Sigmoid colon (tissue), 7 donors: ENCODE data around the gene ANKS1A. TPM values are rescaled to one million over a fixed set of nuclear protein-coding genes. Genes with fewer than 3 reads are reported as not detected.

ENCODE experiments used
- DNase-seq: peaks from one replicate; pipeline ENCODE4 v3.0.0-alpha.2; 2019
- H3K27ac ChIP-seq, 4 donors: fragments of 200-600 bp; sonication (generic); one replicate each; pipeline ENCODE4 v1.5.1; 2016 to 2019; ENCODE audit warnings: mild to moderate bottlenecking in 1 of 4
- H3K27me3 ChIP-seq, 3 donors: fragments of 200-600 bp; sonication (generic); one replicate each; pipeline ENCODE4 v1.5.1; 2019; ENCODE audit warnings: mild to moderate bottlenecking in 1 of 3
- H3K36me3 ChIP-seq, 4 donors: fragments of 200-600 bp; sonication (generic); one replicate each; pipeline ENCODE4 v1.5.1; 2016 to 2019
- H3K4me1 ChIP-seq, 4 donors: fragments of 200-600 bp; sonication (generic); one replicate each; pipeline ENCODE4 v1.5.1; 2017 to 2019
- H3K4me3 ChIP-seq, 4 donors: fragments of 200-600 bp; sonication (generic); one replicate each; pipeline ENCODE4 v1.5.1; 2017 to 2019; ENCODE audit warnings: mild to moderate bottlenecking in 2 of 4, moderate library complexity in 1 of 4
- H3K9me3 ChIP-seq, 4 donors: fragments of 200-600 bp in 3 of 4; sonication (generic) in 3 of 4; one replicate each; pipeline versions ENCODE4 v1.5.1 to v1.6.1; 2013 to 2019
- EP300 ChIP-seq, 4 donors: sonication (generic); formaldehyde crosslinking; IDR thresholded peaks; one replicate each; pipeline ENCODE4 v1.6.1; 2017; ENCODE audit warnings: antibody characterized with exemption in 4 of 4
- POLR2A ChIP-seq, 2 donors: fragments of 450-650 bp; IDR thresholded peaks; one replicate each; pipeline ENCODE4 v1.6.1; 2016; ENCODE audit warnings: antibody characterized with exemption in 2 of 2, mild to moderate bottlenecking in 2 of 2, moderate library complexity in 2 of 2
- POLR2AphosphoS5 ChIP-seq, 4 donors: sonication (generic); formaldehyde crosslinking; IDR thresholded peaks; one replicate each; pipeline ENCODE4 v1.6.1; 2017; ENCODE audit warnings: antibody characterized with exemption in 4 of 4
- whole genome bisulfite sequencing, 2 donors: extraction: QIAGEN DNeasy Blood & Tissue Kit; methylation state at CpG; one replicate each; pipeline ENCODE4 v1.1.7; 2013; 5-methylcytosine and 5-hydroxymethylcytosine counted together
- intact Hi-C: fragments of 100-400 bp; cut with DNase I; formaldehyde crosslinking; loops from one replicate; pipeline ENCODE4 v1.15.1; 2023
- polyA plus RNA-seq, 3 donors: library from polyadenylated mRNA; stranded (reverse); fragments of 200-250 nt; gene quantifications; one replicate each; pipeline ENCODE4 v1.2.3, GENCODE V29; 2013
- total RNA-seq, 4 donors: library from RNA; depleted of rRNA; stranded (reverse); fragments of >200 nt; gene quantifications; one replicate each; pipeline ENCODE4 v1.1.0, GENCODE V29; 2016
- TF ChIP-seq, protein P1 (sequence below), 4 experiments: fragments of 450-650 bp in 3 of 4; fragments of 200-600 bp in 1 of 4; IDR thresholded peaks; one replicate each; pipeline ENCODE4 v1.5.1; 2016 to 2019; ENCODE audit warnings: antibody characterized with exemption in 4 of 4, mild to moderate bottlenecking in 3 of 4, moderate library complexity in 2 of 4
- donor health status: healthy with polysubstance abuse.
- donor health status: Bipolar disorder and iron deficiency.
- donor health status: healthy.

ANKS1A gene
- total and polyA plus RNA-seq, 7 donors: 9.0 to 60.1 (median 37.8) TPM

DNA sequence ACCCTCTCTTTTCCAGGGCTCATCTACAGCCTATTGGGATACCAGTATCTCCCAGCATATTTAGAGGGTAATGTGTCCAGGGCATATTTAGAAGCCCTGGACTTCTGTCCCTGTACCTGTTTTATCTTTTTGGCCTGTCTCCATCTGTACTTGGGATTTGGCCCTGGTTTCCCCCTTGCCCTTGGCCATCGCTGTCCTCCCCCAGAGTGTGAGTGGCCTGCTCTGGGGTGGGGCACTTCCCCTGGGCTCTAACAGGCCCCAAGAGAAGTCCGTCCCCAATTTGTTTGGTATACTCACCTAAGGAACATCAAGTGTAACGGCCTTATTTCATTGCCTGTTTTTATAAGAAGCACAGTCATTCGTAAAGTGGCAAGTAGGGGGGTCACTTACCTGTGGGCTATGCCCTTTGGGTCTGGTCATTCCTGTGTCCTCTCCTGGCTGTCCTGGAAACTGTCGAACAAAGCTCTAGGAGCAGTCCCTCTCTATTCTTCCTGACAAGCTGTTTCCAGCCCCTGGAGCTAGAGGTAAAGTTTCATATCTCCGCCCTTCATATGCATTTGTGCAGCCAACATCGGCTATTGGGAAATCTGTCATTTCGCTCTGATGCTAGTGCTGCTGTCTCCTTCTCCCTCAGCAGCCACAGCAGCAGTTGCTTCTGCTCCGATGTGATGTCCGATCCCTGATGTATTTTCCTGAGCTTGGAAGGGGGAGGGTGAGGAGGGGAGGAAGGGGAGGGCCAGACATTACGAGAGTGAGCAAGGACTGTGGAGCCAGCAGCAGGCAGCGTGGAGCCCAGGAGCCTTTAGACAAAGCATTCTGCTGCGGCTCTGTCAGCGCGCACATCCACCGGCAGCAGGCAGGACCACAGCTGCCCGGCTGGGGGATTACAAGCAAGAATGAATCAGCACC lies 168.6 kb downstream of the ANKS1A start:
- no peaks in the 10 kb centered on the region for H3K27me3 ChIP-seq
- no peaks in the 10 kb centered on the region for H3K9me3 ChIP-seq
- DNase-seq: peak; percentile 84
- peaks cover 0 to 63% (median 49%) of the 10 kb centered on the region in 4 donors for H3K4me1 ChIP-seq
- intact Hi-C loops: no loop called here
- peak overlapping the region; percentile 57 to 92 (median 79) for H3K27ac ChIP-seq
- WGBS, 2 donors: 81 to 92% methylated on average over 17 of the region's 17 CpGs
- no peak overlapping the region for H3K4me3 ChIP-seq
- TF ChIP-seq POLR2A (IDR thresholded peaks at IDR 0.05) (no peak), POLR2AphosphoS5 (IDR thresholded peaks at IDR 0.05) (peak in 3 of 4 donors; percentile 9 to 24 (median 22))
- H3K36me3 ChIP-seq: peaks cover 0 to 80% (median 43%) of the 10 kb centered on the region in 4 donors

GRCh38 chr6:35058358-35058675 lies 169.3 kb downstream of the ANKS1A start:
- H3K36me3 ChIP-seq: peaks cover 0 to 86% (median 46%) of the 10 kb centered on the region in 4 donors
- DNase-seq: no peak
- no peak for TF ChIP-seq EP300 (IDR thresholded peaks at IDR 0.05)
- no peak for TF ChIP-seq POLR2AphosphoS5 (IDR thresholded peaks at IDR 0.05)
- TF ChIP-seq, protein P1, sequence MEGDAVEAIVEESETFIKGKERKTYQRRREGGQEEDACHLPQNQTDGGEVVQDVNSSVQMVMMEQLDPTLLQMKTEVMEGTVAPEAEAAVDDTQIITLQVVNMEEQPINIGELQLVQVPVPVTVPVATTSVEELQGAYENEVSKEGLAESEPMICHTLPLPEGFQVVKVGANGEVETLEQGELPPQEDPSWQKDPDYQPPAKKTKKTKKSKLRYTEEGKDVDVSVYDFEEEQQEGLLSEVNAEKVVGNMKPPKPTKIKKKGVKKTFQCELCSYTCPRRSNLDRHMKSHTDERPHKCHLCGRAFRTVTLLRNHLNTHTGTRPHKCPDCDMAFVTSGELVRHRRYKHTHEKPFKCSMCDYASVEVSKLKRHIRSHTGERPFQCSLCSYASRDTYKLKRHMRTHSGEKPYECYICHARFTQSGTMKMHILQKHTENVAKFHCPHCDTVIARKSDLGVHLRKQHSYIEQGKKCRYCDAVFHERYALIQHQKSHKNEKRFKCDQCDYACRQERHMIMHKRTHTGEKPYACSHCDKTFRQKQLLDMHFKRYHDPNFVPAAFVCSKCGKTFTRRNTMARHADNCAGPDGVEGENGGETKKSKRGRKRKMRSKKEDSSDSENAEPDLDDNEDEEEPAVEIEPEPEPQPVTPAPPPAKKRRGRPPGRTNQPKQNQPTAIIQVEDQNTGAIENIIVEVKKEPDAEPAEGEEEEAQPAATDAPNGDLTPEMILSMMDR (IDR thresholded peaks at IDR 0.05): no peak
- no peak for TF ChIP-seq POLR2A (IDR thresholded peaks at IDR 0.05)
- no peaks in the 10 kb centered on the region for H3K27me3 ChIP-seq
- H3K4me3 ChIP-seq: no peak overlapping the region
- no peaks in the 10 kb centered on the region for H3K9me3 ChIP-seq
- peak overlapping the region; percentile 57 to 92 (median 79) for H3K27ac ChIP-seq
- peaks cover 0 to 59% (median 44%) of the 10 kb centered on the region in 4 donors for H3K4me1 ChIP-seq
- intact Hi-C loops: no loop called here
- 90 to 94% methylated on average over 10 of the region's 10 CpGs for WGBS, 2 donors

DNA sequence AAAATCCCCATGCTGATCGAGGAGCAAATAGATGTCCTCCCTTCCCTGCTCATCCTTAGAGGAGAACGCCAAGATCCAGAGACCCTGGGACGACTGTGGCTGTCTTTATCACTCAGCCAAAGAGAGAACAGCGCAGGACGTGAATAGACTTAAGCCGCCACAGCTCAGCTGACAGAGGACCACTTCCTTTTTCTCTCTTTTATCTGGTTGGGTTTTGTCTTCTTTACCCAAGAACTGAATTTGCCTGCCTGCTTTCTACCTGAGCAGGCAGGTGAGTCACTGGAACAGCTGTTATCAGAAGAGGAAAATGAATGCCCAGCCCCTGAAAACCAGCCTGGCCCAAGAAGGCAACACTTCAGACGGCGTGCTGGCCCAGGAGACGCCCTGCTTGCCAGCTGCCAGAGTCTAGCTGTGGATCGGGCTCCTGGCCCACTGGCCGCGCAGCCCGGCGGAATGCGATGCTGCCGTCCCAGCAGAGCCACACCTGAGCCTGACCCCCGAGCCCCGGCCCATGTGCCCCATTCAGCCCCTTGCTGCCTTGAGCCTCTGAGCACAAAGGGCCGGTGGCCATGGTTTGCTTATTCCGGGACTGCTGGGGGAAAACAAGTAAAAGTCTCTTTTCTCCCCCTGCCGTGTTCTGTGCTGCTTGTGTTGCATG lies 169.9 kb downstream of the ANKS1A start:
- H3K36me3 ChIP-seq: peaks cover 0 to 91% (median 50%) of the 10 kb centered on the region in 4 donors
- no peak overlapping the region for H3K4me3 ChIP-seq
- peak overlapping the region; percentile 13 to 92 (median 74) for H3K27ac ChIP-seq
- H3K4me1 ChIP-seq: peaks cover 0 to 59% (median 42%) of the 10 kb centered on the region in 4 donors
- TF ChIP-seq EP300 (IDR thresholded peaks at IDR 0.05): no peak
- TF ChIP-seq POLR2AphosphoS5 (IDR thresholded peaks at IDR 0.05): no peak
- TF ChIP-seq, protein P1 (IDR thresholded peaks at IDR 0.05): no peak
- no peak for TF ChIP-seq POLR2A (IDR thresholded peaks at IDR 0.05)
- intact Hi-C loops: no loop called here
- H3K27me3 ChIP-seq: no peaks in the 10 kb centered on the region
- 84 to 90% methylated on average over 21 of the region's 21 CpGs for WGBS, 2 donors
- DNase-seq: no peak
- no peaks in the 10 kb centered on the region for H3K9me3 ChIP-seq

DNA sequence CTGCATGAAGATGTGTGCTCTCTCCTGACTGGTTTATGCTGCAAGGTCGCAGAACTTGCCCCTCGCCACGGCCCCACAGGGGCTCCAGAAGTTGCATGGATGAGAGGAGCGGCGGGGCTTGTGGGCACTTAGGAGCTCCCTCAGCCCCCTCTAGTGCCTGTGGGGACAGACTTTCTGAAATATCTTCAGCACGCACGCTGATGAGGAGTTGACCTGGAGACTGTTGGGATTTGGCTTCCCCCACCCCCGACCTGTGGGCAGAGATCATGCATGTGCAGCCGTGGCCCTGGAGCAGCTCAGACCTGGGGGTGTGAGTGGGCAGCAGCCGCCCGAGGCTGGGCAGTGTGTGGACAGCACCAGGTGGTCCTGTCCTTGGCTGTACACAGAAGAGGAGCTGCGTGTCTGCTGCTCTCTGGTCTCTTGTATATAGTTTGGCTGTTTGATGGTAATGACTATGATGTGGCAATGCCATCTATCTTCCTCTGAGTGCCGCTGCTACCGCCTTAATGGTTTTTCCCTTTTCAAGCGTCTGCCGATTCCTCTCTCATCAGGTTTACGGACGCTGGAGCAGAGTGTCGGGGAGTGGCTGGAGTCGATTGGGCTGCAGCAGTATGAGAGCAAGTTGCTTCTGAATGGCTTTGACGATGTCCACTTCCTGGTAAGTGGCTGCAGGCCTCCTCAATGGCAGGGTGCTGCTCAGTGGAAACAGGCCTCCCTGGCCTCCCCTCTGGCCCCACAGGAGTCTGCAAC lies 170.7 kb downstream of the ANKS1A start:
- Histone ChIP-seq H3K4me3 (no peak overlapping the region), H3K27me3 (no peaks in the 10 kb centered on the region), H3K27ac (peak overlapping the region; percentile 13 to 92 (median 74)), H3K36me3 (peaks cover 0 to 91% (median 49%) of the 10 kb centered on the region in 4 donors), H3K4me1 (peaks cover 0 to 59% (median 43%) of the 10 kb centered on the region in 4 donors), H3K9me3 (no peaks in the 10 kb centered on the region)
- no peak for TF ChIP-seq POLR2A (IDR thresholded peaks at IDR 0.05)
- TF ChIP-seq, protein P1 (IDR thresholded peaks at IDR 0.05): no peak
- 93 to 94% methylated on average over 21 of the region's 21 CpGs for WGBS, 2 donors
- DNase-seq: no peak
- intact Hi-C loops: loop anchor here (10.0 kb wide), 1 partner anchor 75 kb away; no protein-coding TSS in a partner anchor
